Transverse colon (tissue), 3 donors: ENCODE results near the gene MMD.

ENCODE experiments used
- CTCF ChIP-seq, 5 experiments: fragments of 200-600 bp in 3 of 5; fragments of 450-650 bp in 2 of 5; sonication (generic) in 3 of 5; IDR thresholded peaks; 1 replicate in 2 of 5; 2 replicates in 3 of 5; pipeline ENCODE4 v1.5.1; 2016 to 2017; ENCODE audit warnings: antibody characterized with exemption in 5 of 5, inconsistent platforms in 3 of 5, mild to moderate bottlenecking in 2 of 5, moderate library complexity in 1 of 5
- EP300 ChIP-seq: sonication (generic); formaldehyde crosslinking; IDR thresholded peaks from one replicate; pipeline ENCODE4 v1.6.1; 2017; ENCODE audit warnings: antibody characterized with exemption, low read depth
- POLR2A ChIP-seq: fragments of 450-650 bp; IDR thresholded peaks from one replicate; pipeline ENCODE4 v1.6.1; 2016; ENCODE audit warnings: antibody characterized with exemption, mild to moderate bottlenecking, moderate library complexity

- no peak for TF ChIP-seq POLR2A
- no peak for TF ChIP-seq CTCF (IDR thresholded peaks at IDR 0.05)
- TF ChIP-seq EP300 = no peak
Measured at GRCh38 chr17:55413825-55414489, 7.7 kb downstream of the MMD start.
